IMR-90 (cell line): ENCODE data around the gene RGS3. TPM values are rescaled to one million over a fixed set of nuclear protein-coding genes. Genes with fewer than 3 reads are reported as not detected.

Source experiments
- ATAC-seq: fragments of 200-7000 bp; cut with Tn5 transposase; 2 replicates; pipeline ENCODE4 v1.9.1; 2020; ENCODE audit warnings: low read depth, mild to moderate bottlenecking, moderate library complexity
- BruUV-seq: library from RNA; stranded (reverse); fragments of 400-500 nt; replicated peaks from 2 replicates; lab custom pipeline; 2021; lab: Mats Ljungman, UMichigan
- CTCF ChIA-PET: fragments of 300-600 bp; formaldehyde crosslinking; extraction: SDS; loops from one replicate; lab custom pipeline; 2021; ENCODE audit warnings: antibody characterized with exemption; lab: Yijun Ruan, JAX
- POLR2A ChIA-PET: fragments of 300-600 bp; sonication (Branson Sonifier 250); formaldehyde crosslinking; loops from one replicate; lab custom pipeline; 2022; ENCODE audit warnings: antibody characterized with exemption; ENCODE audit not compliant: unreplicated experiment; lab: Charles Lee
- DNase-seq: peaks from one replicate; pipeline ENCODE4 v3.0.0; 2013
- H2AFZ ChIP-seq: replicated peaks from 2 replicates; pipeline ENCODE3; 2013; ENCODE audit warnings: low read length, mild to moderate bottlenecking; ENCODE audit not compliant: poor library complexity
- H2AK5ac ChIP-seq: 2 replicates; pipeline ENCODE4 v1.6.1; 2013; ENCODE audit warnings: low read depth, low read length, inconsistent platforms
- H2AK9ac ChIP-seq: replicated peaks from 2 replicates; pipeline ENCODE3; 2013; ENCODE audit warnings: mild to moderate bottlenecking, low read depth, low read length, moderate library complexity; ENCODE audit not compliant: poor library complexity
- H2BK120ac ChIP-seq: 2 replicates; pipeline ENCODE4 v1.6.1; 2013; ENCODE audit warnings: low read depth, low read length, inconsistent platforms
- H2BK15ac ChIP-seq: 3 replicates; pipeline ENCODE4 v1.6.1; 2013; ENCODE audit warnings: low read depth, low read length, inconsistent platforms
- H2BK20ac ChIP-seq: 2 replicates; pipeline ENCODE4 v1.6.1; 2013; ENCODE audit warnings: low read depth, mild to moderate bottlenecking, inconsistent platforms, low read length, moderate library complexity
- H2BK5ac ChIP-seq: 2 replicates; pipeline ENCODE4 v1.6.1; 2013; ENCODE audit warnings: mild to moderate bottlenecking, low read depth, low read length, inconsistent platforms; ENCODE audit not compliant: poor library complexity, severe bottlenecking
- H3K14ac ChIP-seq: replicated peaks from 2 replicates; pipeline ENCODE4 v1.6.1; 2013; ENCODE audit warnings: low read depth, low read length, inconsistent platforms
- H3K18ac ChIP-seq: 2 replicates; pipeline ENCODE4 v1.6.1; 2013; ENCODE audit warnings: low read depth, low read length, control low read depth
- H3K23ac ChIP-seq: 2 replicates; pipeline ENCODE4 v1.6.1; 2013; ENCODE audit warnings: low read depth, low read length, inconsistent platforms
- H3K27ac ChIP-seq: 2 replicates; pipeline ENCODE4 v1.5.1; 2013; ENCODE audit warnings: mild to moderate bottlenecking, control low read depth, low read length; ENCODE audit not compliant: insufficient read depth
- H3K27me3 ChIP-seq: 2 replicates; pipeline ENCODE4 v1.6.1; 2013; ENCODE audit warnings: low read length; ENCODE audit not compliant: control insufficient read depth, insufficient read depth
- H3K36me3 ChIP-seq: 2 replicates; pipeline ENCODE4 v1.6.1; 2013; ENCODE audit warnings: low read length, mixed read lengths; ENCODE audit not compliant: control insufficient read depth, insufficient read depth
- H3K4ac ChIP-seq: 2 replicates; pipeline ENCODE4 v1.6.1; 2013; ENCODE audit warnings: low read depth, low read length, inconsistent platforms
- H3K4me1 ChIP-seq: 2 replicates; pipeline ENCODE4 v1.6.1; 2013; ENCODE audit warnings: low read length, mixed read lengths; ENCODE audit not compliant: control insufficient read depth, insufficient read depth
- H3K4me2 ChIP-seq: 2 replicates; pipeline ENCODE4 v1.6.1; 2013; ENCODE audit warnings: low read depth, mild to moderate bottlenecking, control low read depth, low read length, moderate library complexity
- H3K4me3 ChIP-seq: 2 replicates; pipeline ENCODE4 v1.5.1; 2013; ENCODE audit warnings: low read depth, mild to moderate bottlenecking, control low read depth, low read length, moderate library complexity; ENCODE audit not compliant: insufficient read depth
- H3K56ac ChIP-seq: 2 replicates; pipeline ENCODE4 v1.6.1; 2013; ENCODE audit warnings: low read length, inconsistent platforms; ENCODE audit not compliant: insufficient read depth; ENCODE audit errors: extremely low read depth
- H3K79me1 ChIP-seq, 2 experiments: 2 replicates each; pipeline ENCODE4 v1.6.1; 2013; ENCODE audit warnings: low read length in 2 of 2, inconsistent platforms in 1 of 2, low read depth in 1 of 2
- H3K9ac ChIP-seq: 2 replicates; pipeline ENCODE4 v1.6.1; 2013; ENCODE audit warnings: low read depth, low read length, control low read depth
- H3K9me1 ChIP-seq: 2 replicates; pipeline ENCODE4 v1.6.1; 2013; ENCODE audit warnings: low read length, inconsistent platforms; ENCODE audit not compliant: insufficient read depth
- H3K9me3 ChIP-seq: 2 replicates; pipeline ENCODE4 v1.6.1; 2013; ENCODE audit warnings: low read length; ENCODE audit not compliant: control insufficient read depth, insufficient read depth
- H4K20me1 ChIP-seq: 2 replicates; pipeline ENCODE4 v1.6.1; 2013; ENCODE audit warnings: low read length, inconsistent platforms; ENCODE audit not compliant: insufficient read depth
- H4K5ac ChIP-seq: 2 replicates; pipeline ENCODE4 v1.6.1; 2013; ENCODE audit warnings: mild to moderate bottlenecking, low read depth, low read length, control low read depth
- H4K8ac ChIP-seq, 2 experiments: 2 replicates each; pipeline ENCODE4 v1.6.1; 2013; ENCODE audit warnings: low read depth in 2 of 2, low read length in 2 of 2, control low read depth in 1 of 2, inconsistent platforms in 1 of 2
- H4K91ac ChIP-seq: 2 replicates; pipeline ENCODE4 v1.6.1; 2013; ENCODE audit warnings: low read depth, low read length, inconsistent platforms; ENCODE audit not compliant: insufficient read depth
- BHLHE40 ChIP-seq: fragments of 150-350 bp; IDR thresholded peaks from 2 replicates; pipeline ENCODE4 v1.6.1; 2016; ENCODE audit warnings: mild to moderate bottlenecking, low read depth, low read length
- CEBPB ChIP-seq: IDR thresholded peaks from 2 replicates; pipeline ENCODE4 v1.6.1; 2012; ENCODE audit warnings: low read depth, low read length, improper control_type of control experiment
- ELK1 ChIP-seq: fragments of 150-350 bp; IDR thresholded peaks from 2 replicates; pipeline ENCODE4 v1.6.1; 2016; ENCODE audit warnings: low read depth, mild to moderate bottlenecking, low read length, moderate library complexity, borderline replicate concordance
- FOS ChIP-seq: fragments of 150-350 bp; IDR thresholded peaks from 2 replicates; pipeline ENCODE4 v1.6.1; 2016; ENCODE audit warnings: low read depth, low read length
- MAFK ChIP-seq: IDR thresholded peaks from 2 replicates; pipeline ENCODE4 v1.6.1; 2012; ENCODE audit warnings: low read depth, low read length, improper control_type of control experiment
- MXI1 ChIP-seq: IDR thresholded peaks from 2 replicates; pipeline ENCODE4 v1.6.1; 2012; ENCODE audit warnings: low read depth, mild to moderate bottlenecking, low read length, moderate library complexity, borderline replicate concordance
- NFE2L2 ChIP-seq: fragments of 150-350 bp; IDR thresholded peaks from 2 replicates; pipeline ENCODE4 v1.6.1; 2016; ENCODE audit warnings: low read depth, mild to moderate bottlenecking, low read length
- POLR2A ChIP-seq: IDR thresholded peaks from 2 replicates; pipeline ENCODE4 v1.6.1; 2012; ENCODE audit warnings: mild to moderate bottlenecking, low read depth, low read length
- RAD21 ChIP-seq: IDR thresholded peaks from 2 replicates; pipeline ENCODE4 v1.6.1; 2012; ENCODE audit warnings: low read length, improper control_type of control experiment
- RCOR1 ChIP-seq: IDR thresholded peaks from 2 replicates; pipeline ENCODE4 v1.6.1; 2012; ENCODE audit warnings: mild to moderate bottlenecking, low read length, improper control_type of control experiment; ENCODE audit not compliant: insufficient replicate concordance
- RFX5 ChIP-seq: IDR thresholded peaks from 2 replicates; pipeline ENCODE4 v1.8.0; 2012; ENCODE audit warnings: low read depth, mild to moderate bottlenecking, low read length, moderate library complexity
- SMC3 ChIP-seq: fragments of 150-350 bp; IDR thresholded peaks from 2 replicates; pipeline ENCODE4 v1.6.1; 2016; ENCODE audit warnings: low read depth, mild to moderate bottlenecking, antibody characterized with exemption, low read length, moderate library complexity
- USF2 ChIP-seq: fragments of 150-350 bp; IDR thresholded peaks from 2 replicates; pipeline ENCODE4 v1.6.1; 2017; ENCODE audit warnings: mild to moderate bottlenecking, antibody characterized with exemption, low read length, low read depth
- WGBS, 2 experiments: methylation state at CpG; one replicate each; pipeline versions ENCODE4 v1.1.5 to v1.1.7; 2013; ENCODE audit warnings: missing lambda C conversion rate in 2 of 2; ENCODE audit not compliant: insufficient read length in 1 of 2; ENCODE audit errors: extremely low coverage in 2 of 2; 5-methylcytosine and 5-hydroxymethylcytosine counted together
- dilution Hi-C: fragments of 300-500 bp; cut with HindIII; formaldehyde crosslinking; loops from one replicate; pipeline ENCODE4 v1.14.3; 2018; ENCODE audit warnings: low sequenced_read_pairs; ENCODE audit not compliant: unreplicated experiment
- in situ Hi-C: fragments of 300-500 bp; cut with MboI; formaldehyde crosslinking; loops from 3 replicates; pipeline ENCODE4 v1.14.3; 2019; ENCODE audit warnings: low sequenced_read_pairs, inconsistent platforms, mixed read lengths
- intact Hi-C: fragments of 100-400 bp; cut with micrococcal nuclease; formaldehyde crosslinking; loops from 2 replicates; pipeline ENCODE4 v1.10.0; 2022
- polyA plus RNA-seq, 3 experiments: library from polyadenylated mRNA; depleted of rRNA; stranded (reverse); fragments of >200 nt; gene quantifications; 2 replicates each; pipeline ENCODE4 v1.2.3, GENCODE V29; 2012; ENCODE audit warnings: low replicate concordance in 1 of 3
- total RNA-seq: library from RNA; depleted of rRNA; stranded (reverse); fragments of >200 nt; gene quantifications from 2 replicates; pipeline ENCODE4 v1.2.3, GENCODE V29; 2012

Gene RGS3
- total and polyA plus RNA-seq, 2 of the 4 experiments (the other 2 are of a cell fraction), result 51.8 to 65.6 TPM

- intact Hi-C loops, result loop anchor here (5.0 kb wide), 1 partner anchor 57 kb away; no protein-coding TSS in a partner anchor
- no peak overlapping the region for H3K4ac ChIP-seq
- WGBS, 2 experiments, result no CpG with 5 or more reads among the region's 6 CpGs
- no peaks in the 10 kb centered on the region for H3K9me3 ChIP-seq
- no peak overlapping the region for H4K8ac ChIP-seq
- no peaks in the 10 kb centered on the region for H4K20me1 ChIP-seq
- peaks cover 4% of the 10 kb centered on the region; the same call in 1 of the 2 replicates for H3K27me3 ChIP-seq
- H3K27ac ChIP-seq, result no peak overlapping the region
- no peaks in the 10 kb centered on the region for H3K36me3 ChIP-seq
- in situ Hi-C loops, result no loop called here
- TF ChIP-seq MXI1 (no peak), RCOR1 (no peak), BHLHE40 (no peak), RAD21 (no peak), SMC3 (no peak), ELK1 (no peak), POLR2A (no peak), RFX5 (no peak), FOS (no peak), NFE2L2 (no peak), MAFK (no peak), USF2 (no peak), CEBPB (no peak)
- H2BK20ac ChIP-seq, result no peak overlapping the region
- dilution Hi-C loops, result no loop called here
- no peaks in the 10 kb centered on the region for H3K79me1 ChIP-seq
- H2AK9ac ChIP-seq, result no peak overlapping the region
- no peak overlapping the region for H3K23ac ChIP-seq
- BruUV-seq, result no TSS peak
- H2AK5ac ChIP-seq, result peak overlapping the region; percentile 29
- no peak overlapping the region for H2AFZ ChIP-seq
- H3K9me1 ChIP-seq, result peaks cover 21% of the 10 kb centered on the region
- H3K4me2 ChIP-seq, result no peak overlapping the region
- H3K9ac ChIP-seq, result no peak overlapping the region
- ChIA-PET CTCF (no interaction called here), POLR2A (no interaction called here)
- DNase-seq, result no peak
- no peak overlapping the region for H3K56ac ChIP-seq
- H4K91ac ChIP-seq, result no peak overlapping the region; the same call in 1 of the 2 replicates
- peaks cover 18% of the 10 kb centered on the region for H3K4me1 ChIP-seq
- H3K14ac ChIP-seq, result no peak overlapping the region
- no peak for ATAC-seq
- H2BK15ac ChIP-seq, result no peak overlapping the region
- no peak overlapping the region for H4K5ac ChIP-seq
- H2BK120ac ChIP-seq, result no peak overlapping the region
- no peak overlapping the region for H3K4me3 ChIP-seq
- no peak overlapping the region for H2BK5ac ChIP-seq
- H3K18ac ChIP-seq, result no peak overlapping the region; the same call in 1 of the 2 replicates
Observed at GRCh38 chr9:113514748-113515147, 51.2 kb downstream of the RGS3 start.
